ENCODE data around the gene DNAJC22.
A peak's percentile ranks its signal among the peaks of the same experiment; 100 is the strongest.

Gene DNAJC22

GRCh38 chr12:49355913-49356312 lies 9.2 kb downstream of the DNAJC22 start:
- DNase-seq (ENCODE audit: low read depth in 2 of 2): no peak
- H3K4me3 ChIP-seq (replicated peaks in 1 of 2; ENCODE audit: low read depth in 2 of 2, low read length in 2 of 2): no peak overlapping the region
- TF ChIP-seq CTCF (IDR thresholded peaks at IDR 0.05; ENCODE audit: low read depth, low read length): no peak

GRCh38 chr12:49357103-49357678 lies 10.5 kb downstream of the DNAJC22 start:
- DNase-seq (ENCODE audit: low read depth in 2 of 2): peak; percentile 78 to 95

DNA sequence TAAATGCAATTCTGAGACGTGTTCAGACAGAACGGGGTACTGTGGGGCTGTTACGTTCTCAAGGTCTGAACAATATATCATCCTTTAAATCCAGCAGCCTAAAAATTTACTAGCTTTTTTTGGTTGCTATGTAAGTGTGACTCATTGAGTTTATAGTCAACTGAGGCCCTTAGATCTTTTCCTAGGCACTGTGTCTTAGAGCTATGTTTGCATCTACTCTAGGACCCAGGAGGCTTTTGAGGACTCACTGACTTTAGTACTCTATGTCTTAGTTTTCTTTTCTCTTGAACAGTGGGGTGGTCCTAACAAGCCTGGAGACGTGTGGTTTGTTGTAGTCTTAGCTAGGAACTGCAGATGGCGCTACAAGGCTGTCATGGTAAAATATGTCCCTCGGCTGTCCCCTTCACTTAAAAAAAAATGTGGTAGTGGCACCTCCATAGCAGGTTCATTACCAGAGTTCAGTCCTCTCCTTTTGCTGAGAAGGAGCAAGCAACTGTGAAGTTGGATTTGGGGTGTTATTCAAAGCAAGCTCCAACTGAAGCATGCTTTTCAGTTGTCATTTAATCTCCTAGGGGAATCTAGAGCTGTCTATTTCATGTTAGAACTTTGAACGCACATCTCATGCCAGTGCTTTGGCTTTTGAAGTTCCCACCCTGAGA lies 11.9 kb downstream of the DNAJC22 start:
- DNase-seq (ENCODE audit: low read depth in 2 of 2): peak; percentile 82 to 84
- H3K4me3 ChIP-seq (replicated peaks in 1 of 2; ENCODE audit: low read depth in 2 of 2, low read length in 2 of 2): no peak overlapping the region
- peak; percentile 80 for TF ChIP-seq CTCF (IDR thresholded peaks at IDR 0.05; ENCODE audit: low read depth, low read length)

More at GRCh38 chr12:49357103-49357678, 10.5 kb downstream of the DNAJC22 start:
- no peak overlapping the region for H3K4me3 ChIP-seq (replicated peaks in 1 of 2; ENCODE audit: low read depth in 2 of 2, low read length in 2 of 2)
- peak; percentile 43 for TF ChIP-seq CTCF (IDR thresholded peaks at IDR 0.05; ENCODE audit: low read depth, low read length)

GRCh38 chr12:49359671-49360070 lies 13.0 kb downstream of the DNAJC22 start:
- DNase-seq (ENCODE audit: low read depth in 2 of 2): no peak
- H3K4me3 ChIP-seq (replicated peaks in 1 of 2; ENCODE audit: low read depth in 2 of 2, low read length in 2 of 2): no peak overlapping the region
- TF ChIP-seq CTCF (IDR thresholded peaks at IDR 0.05; ENCODE audit: low read depth, low read length): no peak

- H3K4me3 ChIP-seq (replicated peaks in 1 of 2; ENCODE audit: low read depth in 2 of 2, low read length in 2 of 2): no peak overlapping the region
- DNase-seq (ENCODE audit: low read depth in 2 of 2): no peak
- no peak for TF ChIP-seq CTCF (IDR thresholded peaks at IDR 0.05; ENCODE audit: low read depth, low read length)
Measured at GRCh38 chr12:49362077-49362476, 15.4 kb downstream of the DNAJC22 start.

- H3K4me3 ChIP-seq (replicated peaks in 1 of 2; ENCODE audit: low read depth in 2 of 2, low read length in 2 of 2): no peak overlapping the region
- peak; percentile 83 to 91 for DNase-seq (ENCODE audit: low read depth in 2 of 2)
- no peak for TF ChIP-seq CTCF (IDR thresholded peaks at IDR 0.05; ENCODE audit: low read depth, low read length)
Measured at GRCh38 chr12:49364989-49365388, 18.3 kb downstream of the DNAJC22 start.
